Cerebellar nuclear complex (tissue), 1 donor: ENCODE measurements around the gene JARID2.
A peak's percentile ranks its signal among the peaks of the same experiment; 100 is the strongest.

Experiments used
- DNase-seq, 2 experiments: peaks; one replicate each; lab custom pipeline; 2025; lab: John Stamatoyannopoulos, UW

JARID2 gene

GRCh38 chr6:15332446-15332845 is 86.6 kb downstream of the JARID2 start:
- no peak for DNase-seq

GRCh38 chr6:15335385-15335784 is 89.5 kb downstream of the JARID2 start:
- DNase-seq: no peak

GRCh38 chr6:15335916-15336315 is 90.0 kb downstream of the JARID2 start:
- DNase-seq: no peak

DNA sequence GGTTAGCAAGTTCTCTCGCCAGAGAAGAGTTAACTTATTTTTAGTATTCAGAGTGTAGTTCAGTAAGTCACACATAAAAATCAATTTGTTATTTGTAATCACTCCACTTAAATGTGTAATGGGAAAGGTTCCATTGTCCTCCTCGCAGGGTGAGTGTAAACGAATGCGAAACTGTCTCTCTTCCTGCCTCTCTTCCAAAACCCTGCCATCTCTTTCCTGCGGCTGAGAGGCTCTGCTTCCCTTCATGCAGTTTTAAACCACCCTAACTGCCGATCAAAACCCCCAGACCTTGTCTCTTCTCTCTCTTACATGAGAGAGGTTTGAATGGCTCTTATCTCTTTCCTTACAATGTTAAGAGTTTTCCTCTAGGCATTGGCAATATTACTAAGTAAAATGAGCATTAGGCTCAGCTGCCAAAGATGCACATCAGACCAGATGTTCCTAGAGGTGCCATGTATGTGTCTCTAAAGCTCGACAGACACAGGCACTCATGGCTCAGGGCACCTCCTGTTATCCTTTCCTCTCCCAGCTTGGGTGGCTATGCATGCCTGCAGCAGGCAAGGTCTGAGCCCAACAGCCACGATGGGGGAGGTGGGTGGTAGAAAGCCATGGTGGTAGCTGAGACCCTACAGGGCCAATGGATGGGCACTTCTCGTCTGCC is 91.2 kb downstream of the JARID2 start:
- no peak for DNase-seq

DNA sequence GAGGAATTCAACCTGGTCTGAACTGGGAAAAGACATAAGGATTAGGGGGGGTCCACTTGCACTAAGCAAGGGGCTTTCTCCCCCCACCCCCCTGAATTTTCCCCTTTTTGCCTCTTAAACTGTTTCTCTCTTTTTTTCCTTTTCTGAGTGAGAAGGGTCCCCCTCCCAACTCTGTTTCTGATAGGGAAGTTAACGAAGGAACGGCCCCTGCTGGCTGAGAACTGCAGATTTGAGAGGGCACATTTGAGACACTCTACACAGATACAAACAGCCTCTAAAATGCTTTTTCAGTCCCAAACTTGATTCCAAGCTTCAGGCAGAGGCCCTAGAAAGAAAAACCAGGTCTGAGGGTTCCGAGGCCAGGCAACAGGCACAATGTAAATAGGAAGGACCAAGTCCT is 91.7 kb downstream of the JARID2 start:
- DNase-seq: peak in 1 of 2 experiments; percentile 10

DNA sequence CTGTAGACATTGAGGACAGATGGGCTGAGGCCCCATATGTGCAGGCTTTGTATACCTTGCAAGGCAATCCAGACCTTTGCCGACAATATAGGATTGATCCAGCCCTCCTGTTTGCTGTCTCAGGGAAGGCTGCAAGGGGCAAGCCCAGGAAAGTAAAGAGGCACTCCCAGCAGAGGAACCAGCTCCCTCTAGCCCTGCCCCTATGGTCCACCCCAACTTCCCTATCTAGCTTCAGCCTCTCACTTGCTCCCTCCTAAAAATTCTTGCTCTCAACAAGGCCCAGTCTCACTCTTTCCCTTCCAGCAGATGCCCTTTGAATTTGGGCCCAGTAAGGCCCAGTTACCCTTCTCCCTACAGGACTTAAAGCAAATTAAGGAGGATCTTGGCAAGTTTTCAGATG is 92.6 kb downstream of the JARID2 start:
- DNase-seq: no peak

DNA sequence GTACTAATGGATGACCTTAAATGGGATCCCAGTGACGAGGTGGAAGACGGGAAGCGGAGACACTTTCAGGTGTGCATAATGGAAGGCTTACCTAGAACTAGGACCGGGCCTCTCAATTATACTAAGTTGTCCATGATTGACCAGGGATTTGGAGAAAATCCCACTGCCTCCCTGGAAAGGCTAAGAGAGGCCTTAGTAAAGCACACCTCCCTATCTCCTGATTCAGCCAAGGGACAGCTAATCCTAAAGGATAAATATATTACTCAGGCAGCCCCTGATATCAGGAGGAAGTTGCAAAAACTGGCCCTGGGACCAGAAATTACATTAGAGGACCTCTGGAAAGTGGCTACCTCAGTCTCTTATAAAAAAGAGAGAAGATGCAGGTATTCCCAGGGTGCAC is 93.2 kb downstream of the JARID2 start:
- DNase-seq: no peak

DNA sequence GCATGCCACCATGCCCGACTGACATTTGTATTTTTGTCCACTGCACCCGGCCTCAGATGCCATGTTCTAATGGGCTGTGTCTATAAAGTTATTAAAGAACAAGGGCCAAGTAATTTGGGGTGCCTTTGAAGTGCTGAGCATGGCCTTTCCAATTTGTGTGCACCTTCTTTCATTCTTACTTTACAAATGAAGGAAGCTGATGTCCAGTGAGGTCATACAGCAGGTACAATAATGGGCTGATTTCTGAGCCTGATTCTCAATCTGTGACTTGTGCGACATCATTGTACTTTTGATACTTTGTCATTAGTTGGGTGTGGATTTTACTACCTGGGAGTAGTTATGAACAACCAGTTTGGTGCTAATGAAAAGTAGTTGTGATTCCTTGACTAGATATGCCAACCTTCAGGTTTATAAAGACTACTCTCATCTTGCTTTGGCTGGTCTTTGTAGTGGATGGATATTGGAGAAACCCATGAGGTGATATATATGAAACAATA is 94.3 kb downstream of the JARID2 start:
- no peak for DNase-seq

GRCh38 chr6:15340775-15341174 is 94.9 kb downstream of the JARID2 start:
- no peak for DNase-seq

DNA sequence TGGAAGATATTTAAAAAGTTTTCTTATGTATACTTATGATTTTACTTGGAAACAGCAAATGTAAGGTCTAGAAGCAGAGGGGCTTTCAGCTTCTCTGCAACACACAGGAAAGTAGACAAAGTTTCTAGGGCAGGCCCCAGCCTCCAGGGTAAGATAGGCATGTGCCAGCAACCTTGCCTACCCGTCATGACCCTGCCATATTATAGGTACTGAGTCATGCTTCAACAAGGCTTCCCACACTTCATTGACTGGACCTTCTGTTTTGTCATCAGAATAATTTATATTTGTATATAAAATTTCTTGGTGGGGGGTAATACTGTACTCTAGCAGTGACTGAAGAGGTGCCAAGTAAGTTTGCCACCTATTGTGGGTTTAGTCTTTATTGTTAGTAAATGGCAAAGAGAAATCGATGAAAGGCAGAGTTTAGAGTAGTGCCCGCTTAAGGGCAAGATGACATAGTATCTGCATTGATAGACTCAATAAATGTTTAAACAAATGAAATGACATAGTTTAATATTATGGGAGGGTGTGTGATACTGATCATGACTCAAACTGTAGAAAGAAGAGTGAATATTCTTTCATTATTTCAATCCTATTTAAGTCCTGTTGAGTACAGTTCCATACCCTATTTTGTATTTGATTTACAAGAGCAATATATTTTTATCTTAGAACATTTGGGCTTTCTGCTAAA is 95.6 kb downstream of the JARID2 start:
- DNase-seq: no peak

- DNase-seq: no peak
These were observed 96.2 kb downstream of the JARID2 start for GRCh38 chr6:15342114-15342513.

GRCh38 chr6:15343490-15344191 is 97.8 kb downstream of the JARID2 start:
- DNase-seq: no peak

DNA sequence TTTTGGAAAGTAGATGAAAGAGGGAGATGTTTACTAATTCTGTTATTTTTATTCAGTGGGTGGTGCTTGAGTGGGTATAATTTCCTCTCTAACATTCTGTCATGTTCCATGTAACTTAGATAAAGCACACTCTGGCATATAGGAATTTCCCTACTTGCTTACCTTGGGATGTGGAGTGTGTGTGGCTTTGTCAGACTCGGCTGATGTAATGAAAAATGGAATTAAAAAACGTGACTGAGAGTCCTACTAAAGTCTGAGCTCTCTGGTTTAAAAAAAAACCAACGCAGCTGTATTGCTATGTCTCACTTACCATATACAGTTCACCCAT is 98.3 kb downstream of the JARID2 start:
- no peak for DNase-seq

- no peak for DNase-seq
These were observed 99.0 kb downstream of the JARID2 start for GRCh38 chr6:15344831-15345230.

- DNase-seq: no peak
These were observed 100.4 kb downstream of the JARID2 start for GRCh38 chr6:15346315-15346714.

- DNase-seq: no peak
These were observed 102.7 kb downstream of the JARID2 start for GRCh38 chr6:15348528-15348927.

DNA sequence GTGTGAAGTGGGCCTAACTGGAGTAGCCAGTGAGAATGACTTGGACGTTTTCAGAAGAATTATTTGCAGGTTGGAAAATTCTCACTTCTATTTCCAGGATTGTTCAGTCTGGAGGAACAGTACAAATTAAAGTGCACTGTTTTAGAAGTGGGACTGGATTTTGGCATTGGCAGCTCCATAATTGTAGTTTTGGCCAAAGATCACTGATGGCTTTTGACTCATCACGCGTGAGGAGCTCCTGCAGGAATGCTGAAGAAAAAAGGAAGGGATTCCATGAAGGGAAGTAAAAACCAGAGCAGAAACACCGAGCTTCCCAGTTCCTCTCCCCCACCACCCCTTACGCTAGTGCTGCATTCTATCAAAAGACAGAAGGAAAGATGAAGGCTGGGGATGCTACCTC is 103.5 kb downstream of the JARID2 start:
- no peak for DNase-seq

DNA sequence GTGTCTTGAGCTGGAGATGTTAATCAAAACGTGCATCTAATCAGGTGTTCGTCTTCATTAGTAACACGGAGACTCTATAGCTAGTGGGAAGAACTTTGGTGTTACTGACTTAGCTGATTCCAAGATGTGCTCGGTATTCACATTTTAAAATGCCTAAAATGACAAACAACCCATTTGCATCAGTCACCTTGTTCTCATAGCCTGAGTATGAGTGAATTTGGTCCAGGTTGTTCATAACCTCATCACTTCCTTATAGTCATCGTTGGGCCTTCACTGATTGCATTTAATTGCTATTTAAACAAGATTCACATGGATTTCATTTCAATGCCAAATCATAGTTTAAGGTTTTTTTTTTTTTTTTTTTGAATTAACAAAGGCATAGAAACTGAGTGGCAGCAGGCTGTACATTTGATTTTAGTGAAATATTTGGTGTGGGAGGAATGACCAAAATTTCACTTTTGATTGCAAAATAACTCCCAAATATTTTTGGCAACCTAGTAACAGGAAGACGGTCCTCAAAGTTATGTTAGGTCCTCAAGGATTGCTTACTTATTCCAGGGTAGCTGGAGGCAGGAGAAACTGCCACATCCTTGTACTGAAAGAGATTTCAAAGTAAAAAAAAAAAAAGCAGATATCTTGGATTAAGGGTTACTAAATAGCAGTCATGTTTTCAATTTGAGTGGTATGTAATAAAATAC is 104.7 kb downstream of the JARID2 start:
- no peak for DNase-seq

DNA sequence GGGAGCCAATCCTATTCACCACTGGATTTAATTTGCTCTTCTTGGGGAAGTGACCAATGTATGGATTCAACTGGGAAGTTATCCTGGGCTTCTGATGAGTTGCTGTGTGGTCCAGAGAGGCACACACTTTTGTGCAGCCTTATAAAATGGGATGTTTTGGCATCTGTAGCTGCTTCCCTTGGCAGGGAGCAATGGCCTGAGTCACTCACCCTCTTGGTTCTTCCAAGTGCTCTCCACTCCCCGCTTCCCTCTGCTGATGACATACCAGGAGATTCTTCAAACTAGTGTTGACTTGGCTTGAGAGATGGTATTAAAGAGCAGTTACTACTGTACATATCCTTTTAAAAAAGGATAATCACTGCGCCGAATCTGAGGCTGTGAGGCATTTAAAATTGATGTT is 105.8 kb downstream of the JARID2 start:
- DNase-seq: no peak

DNA sequence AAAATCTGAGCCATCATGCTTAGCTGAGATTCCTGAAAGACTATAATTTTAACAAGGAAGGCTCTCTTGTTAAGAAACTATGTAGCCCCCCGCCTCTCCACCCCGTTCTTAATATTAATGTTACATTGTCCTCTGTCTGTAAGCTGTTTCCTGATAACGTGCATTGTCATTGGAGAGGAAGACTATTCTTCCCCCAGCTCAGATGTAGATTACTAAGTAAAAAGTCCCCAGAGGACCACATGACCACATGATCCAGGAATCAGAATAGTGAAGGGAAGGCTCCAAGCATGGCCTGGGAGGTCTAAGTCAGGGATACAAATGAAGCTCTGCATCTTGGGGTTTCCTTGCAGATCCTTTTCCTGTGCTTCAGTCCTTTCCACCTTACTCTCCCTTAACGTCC is 106.4 kb downstream of the JARID2 start:
- DNase-seq: no peak

- DNase-seq: no peak
These were observed 107.0 kb downstream of the JARID2 start for GRCh38 chr6:15352845-15353244.

DNA sequence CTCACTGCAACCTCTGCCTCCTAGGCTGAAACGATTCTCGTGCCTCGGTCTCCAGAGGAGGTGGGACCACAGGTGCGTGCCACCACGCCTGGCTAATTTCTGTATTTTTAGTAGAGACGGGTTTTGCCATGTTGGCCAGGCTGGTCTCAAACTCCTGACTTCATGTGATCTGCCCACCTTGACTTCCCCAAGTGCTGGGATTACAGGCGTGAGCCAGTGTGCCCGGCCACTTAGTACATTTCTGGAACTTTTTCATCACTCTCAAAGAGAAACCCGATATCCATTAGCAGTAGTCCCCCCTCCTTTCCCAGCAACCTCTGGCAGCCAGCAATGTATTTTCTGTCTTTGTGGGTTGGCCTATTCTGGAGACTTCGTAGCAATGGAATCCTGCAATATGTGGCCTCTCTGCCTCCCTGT is 109.8 kb downstream of the JARID2 start:
- DNase-seq: no peak

- no peak for DNase-seq
These were observed 110.3 kb downstream of the JARID2 start for GRCh38 chr6:15356179-15356578.
